Mammary epithelial cell (primary cell): Measurements from ENCODE around the gene DDAH2.

Experiments used
- EZH2 ChIP-seq: IDR thresholded peaks from 2 replicates; pipeline ENCODE4 v1.6.1; 2012; ENCODE audit warnings: low read length, inconsistent platforms, borderline replicate concordance
- TF ChIP-seq, protein P1 (sequence below), 2 donors: IDR thresholded peaks in 1 of 2; conservative IDR thresholded peaks in 1 of 2; 2 replicates each; pipeline ENCODE4 v1.5.1; 2011 to 2012; ENCODE audit warnings: inconsistent platforms in 2 of 2, low read length in 2 of 2, mild to moderate bottlenecking in 2 of 2, control low read depth in 1 of 2, low read depth in 1 of 2; ENCODE audit not compliant: insufficient read depth in 1 of 2; ENCODE audit errors: extremely low read depth in 1 of 2

DNA sequence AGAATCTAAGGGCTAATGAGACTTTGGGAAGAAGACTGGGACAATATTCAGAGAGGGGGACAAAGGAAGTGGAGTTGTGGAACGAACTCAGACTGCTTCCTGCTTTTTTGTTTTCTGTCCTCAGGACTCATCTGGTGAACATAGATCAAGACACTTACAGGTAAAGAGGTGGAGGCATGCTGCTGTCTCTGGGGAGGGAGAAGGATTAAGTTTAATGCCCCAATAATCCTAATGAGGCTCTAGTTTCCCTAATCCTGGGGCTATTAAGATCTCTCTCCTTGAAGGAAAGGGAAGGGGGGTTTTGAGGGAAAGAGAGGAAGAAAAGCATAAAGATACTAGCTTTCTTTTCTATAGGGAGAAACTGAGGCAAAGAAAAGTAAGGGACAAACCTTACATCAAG is 15.3 kb upstream of the DDAH2 start:
- TF ChIP-seq, protein P1, sequence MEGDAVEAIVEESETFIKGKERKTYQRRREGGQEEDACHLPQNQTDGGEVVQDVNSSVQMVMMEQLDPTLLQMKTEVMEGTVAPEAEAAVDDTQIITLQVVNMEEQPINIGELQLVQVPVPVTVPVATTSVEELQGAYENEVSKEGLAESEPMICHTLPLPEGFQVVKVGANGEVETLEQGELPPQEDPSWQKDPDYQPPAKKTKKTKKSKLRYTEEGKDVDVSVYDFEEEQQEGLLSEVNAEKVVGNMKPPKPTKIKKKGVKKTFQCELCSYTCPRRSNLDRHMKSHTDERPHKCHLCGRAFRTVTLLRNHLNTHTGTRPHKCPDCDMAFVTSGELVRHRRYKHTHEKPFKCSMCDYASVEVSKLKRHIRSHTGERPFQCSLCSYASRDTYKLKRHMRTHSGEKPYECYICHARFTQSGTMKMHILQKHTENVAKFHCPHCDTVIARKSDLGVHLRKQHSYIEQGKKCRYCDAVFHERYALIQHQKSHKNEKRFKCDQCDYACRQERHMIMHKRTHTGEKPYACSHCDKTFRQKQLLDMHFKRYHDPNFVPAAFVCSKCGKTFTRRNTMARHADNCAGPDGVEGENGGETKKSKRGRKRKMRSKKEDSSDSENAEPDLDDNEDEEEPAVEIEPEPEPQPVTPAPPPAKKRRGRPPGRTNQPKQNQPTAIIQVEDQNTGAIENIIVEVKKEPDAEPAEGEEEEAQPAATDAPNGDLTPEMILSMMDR (conservative IDR thresholded peaks at IDR 0.05 in 1 of 2, IDR thresholded peaks at IDR 0.05 in 1 of 2; ENCODE audit: extremely low read depth in 1 of 2, insufficient read depth in 1 of 2, low read depth in 1 of 2, low read length in 2 of 2): no peak
- TF ChIP-seq EZH2: no peak
